Measurements from ENCODE around the gene MGMT.

DNA sequence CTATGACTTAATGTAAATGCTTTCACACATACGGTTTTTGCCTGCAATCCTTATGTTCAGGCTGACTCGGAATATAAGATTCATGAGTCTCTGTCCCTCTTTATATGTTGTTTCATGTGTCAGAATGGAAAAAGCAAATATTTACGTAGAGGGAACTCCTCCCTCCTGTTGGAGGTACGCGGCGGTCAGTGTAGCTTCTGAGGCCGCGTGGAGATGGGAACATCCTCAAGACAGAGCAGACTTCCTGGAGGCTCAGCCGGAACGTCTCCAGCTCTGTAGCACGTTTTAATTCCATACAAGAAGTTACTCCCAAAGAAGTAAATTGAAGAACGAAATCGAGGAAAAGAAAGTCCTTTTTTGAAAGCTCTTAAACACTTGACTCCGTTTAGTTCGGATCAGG is 248.8 kb downstream of the MGMT start:
- TF ChIP-seq, protein P1, sequence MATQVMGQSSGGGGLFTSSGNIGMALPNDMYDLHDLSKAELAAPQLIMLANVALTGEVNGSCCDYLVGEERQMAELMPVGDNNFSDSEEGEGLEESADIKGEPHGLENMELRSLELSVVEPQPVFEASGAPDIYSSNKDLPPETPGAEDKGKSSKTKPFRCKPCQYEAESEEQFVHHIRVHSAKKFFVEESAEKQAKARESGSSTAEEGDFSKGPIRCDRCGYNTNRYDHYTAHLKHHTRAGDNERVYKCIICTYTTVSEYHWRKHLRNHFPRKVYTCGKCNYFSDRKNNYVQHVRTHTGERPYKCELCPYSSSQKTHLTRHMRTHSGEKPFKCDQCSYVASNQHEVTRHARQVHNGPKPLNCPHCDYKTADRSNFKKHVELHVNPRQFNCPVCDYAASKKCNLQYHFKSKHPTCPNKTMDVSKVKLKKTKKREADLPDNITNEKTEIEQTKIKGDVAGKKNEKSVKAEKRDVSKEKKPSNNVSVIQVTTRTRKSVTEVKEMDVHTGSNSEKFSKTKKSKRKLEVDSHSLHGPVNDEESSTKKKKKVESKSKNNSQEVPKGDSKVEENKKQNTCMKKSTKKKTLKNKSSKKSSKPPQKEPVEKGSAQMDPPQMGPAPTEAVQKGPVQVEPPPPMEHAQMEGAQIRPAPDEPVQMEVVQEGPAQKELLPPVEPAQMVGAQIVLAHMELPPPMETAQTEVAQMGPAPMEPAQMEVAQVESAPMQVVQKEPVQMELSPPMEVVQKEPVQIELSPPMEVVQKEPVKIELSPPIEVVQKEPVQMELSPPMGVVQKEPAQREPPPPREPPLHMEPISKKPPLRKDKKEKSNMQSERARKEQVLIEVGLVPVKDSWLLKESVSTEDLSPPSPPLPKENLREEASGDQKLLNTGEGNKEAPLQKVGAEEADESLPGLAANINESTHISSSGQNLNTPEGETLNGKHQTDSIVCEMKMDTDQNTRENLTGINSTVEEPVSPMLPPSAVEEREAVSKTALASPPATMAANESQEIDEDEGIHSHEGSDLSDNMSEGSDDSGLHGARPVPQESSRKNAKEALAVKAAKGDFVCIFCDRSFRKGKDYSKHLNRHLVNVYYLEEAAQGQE (IDR thresholded peaks at IDR 0.05; ENCODE audit: unreplicated experiment), result no peak
- TF ChIP-seq CTCF (conservative IDR thresholded peaks at IDR 0.05; ENCODE audit: low read depth in 2 of 2), result no peak
- TF ChIP-seq EZH2phosphoT487 (IDR thresholded peaks at IDR 0.05; ENCODE audit: unreplicated experiment), result no peak
- TF ChIP-seq ETS1 (IDR thresholded peaks at IDR 0.05), result no peak
- no peak for TF ChIP-seq EZH2 (IDR thresholded peaks at IDR 0.05; ENCODE audit: low read depth, unreplicated experiment)
- TF ChIP-seq NANOG (IDR thresholded peaks at IDR 0.05; ENCODE audit: borderline replicate concordance), result no peak
- TF ChIP-seq POLR2AphosphoS5 (IDR thresholded peaks at IDR 0.05; ENCODE audit: low read depth), result no peak
- no peak for TF ChIP-seq JUNB (IDR thresholded peaks at IDR 0.05; ENCODE audit: unreplicated experiment)
- TF ChIP-seq CREB1 (CRISPR knock-in tag; IDR thresholded peaks at IDR 0.05; ENCODE audit: low read depth), result no peak
- no peak for TF ChIP-seq ZNF114 (CRISPR knock-in tag; IDR thresholded peaks at IDR 0.05)
- no peak for TF ChIP-seq ZNF331 (CRISPR knock-in tag; IDR thresholded peaks at IDR 0.05; ENCODE audit: low read depth)
